ENCODE measurements around the gene ZIM2.

Gene ZIM2

DNA sequence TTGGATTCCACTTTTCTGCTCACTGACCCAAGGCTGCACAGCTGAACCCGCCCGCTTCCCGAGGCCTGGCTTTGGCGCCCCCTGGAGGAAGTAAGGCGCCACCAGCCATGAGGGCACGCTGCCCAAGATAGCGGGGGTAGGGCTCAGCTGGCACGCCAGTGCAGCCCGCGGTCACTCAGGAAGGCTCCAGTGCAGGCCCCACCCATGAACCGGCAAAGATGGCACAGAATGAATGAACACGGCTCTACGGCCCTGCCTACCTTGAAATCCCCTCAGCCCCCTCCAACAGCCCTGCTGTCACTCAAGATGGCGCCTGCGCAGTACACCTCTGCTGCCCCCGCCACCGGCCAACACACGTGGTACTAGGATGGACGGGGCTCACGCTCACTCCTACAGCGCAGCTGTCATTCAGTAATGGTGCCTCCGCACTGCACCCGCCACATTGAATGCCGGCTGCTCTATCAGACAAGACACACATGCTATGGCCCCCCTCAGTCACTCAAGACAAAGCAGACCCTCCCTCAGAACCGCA, 3.0 kb downstream of the ZIM2 start:
- H3K27ac Mint-ChIP-seq = no peak overlapping the region
- TF ChIP-seq, protein P1, sequence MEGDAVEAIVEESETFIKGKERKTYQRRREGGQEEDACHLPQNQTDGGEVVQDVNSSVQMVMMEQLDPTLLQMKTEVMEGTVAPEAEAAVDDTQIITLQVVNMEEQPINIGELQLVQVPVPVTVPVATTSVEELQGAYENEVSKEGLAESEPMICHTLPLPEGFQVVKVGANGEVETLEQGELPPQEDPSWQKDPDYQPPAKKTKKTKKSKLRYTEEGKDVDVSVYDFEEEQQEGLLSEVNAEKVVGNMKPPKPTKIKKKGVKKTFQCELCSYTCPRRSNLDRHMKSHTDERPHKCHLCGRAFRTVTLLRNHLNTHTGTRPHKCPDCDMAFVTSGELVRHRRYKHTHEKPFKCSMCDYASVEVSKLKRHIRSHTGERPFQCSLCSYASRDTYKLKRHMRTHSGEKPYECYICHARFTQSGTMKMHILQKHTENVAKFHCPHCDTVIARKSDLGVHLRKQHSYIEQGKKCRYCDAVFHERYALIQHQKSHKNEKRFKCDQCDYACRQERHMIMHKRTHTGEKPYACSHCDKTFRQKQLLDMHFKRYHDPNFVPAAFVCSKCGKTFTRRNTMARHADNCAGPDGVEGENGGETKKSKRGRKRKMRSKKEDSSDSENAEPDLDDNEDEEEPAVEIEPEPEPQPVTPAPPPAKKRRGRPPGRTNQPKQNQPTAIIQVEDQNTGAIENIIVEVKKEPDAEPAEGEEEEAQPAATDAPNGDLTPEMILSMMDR (IDR thresholded peaks at IDR 0.05; ENCODE audit: unreplicated experiment in 3 of 3) = no peak
- H3K4me3 Mint-ChIP-seq = no peak overlapping the region
- H3K36me3 Mint-ChIP-seq (ENCODE audit: low read depth) = peaks cover 7% of the 10 kb centered on the region
- peaks cover 5% of the 10 kb centered on the region for H3K4me1 Mint-ChIP-seq
- H3K9me3 Mint-ChIP-seq = peaks cover 56% of the 10 kb centered on the region
- no peaks in the 10 kb centered on the region for H3K27me3 Mint-ChIP-seq (ENCODE audit: low read depth)

DNA sequence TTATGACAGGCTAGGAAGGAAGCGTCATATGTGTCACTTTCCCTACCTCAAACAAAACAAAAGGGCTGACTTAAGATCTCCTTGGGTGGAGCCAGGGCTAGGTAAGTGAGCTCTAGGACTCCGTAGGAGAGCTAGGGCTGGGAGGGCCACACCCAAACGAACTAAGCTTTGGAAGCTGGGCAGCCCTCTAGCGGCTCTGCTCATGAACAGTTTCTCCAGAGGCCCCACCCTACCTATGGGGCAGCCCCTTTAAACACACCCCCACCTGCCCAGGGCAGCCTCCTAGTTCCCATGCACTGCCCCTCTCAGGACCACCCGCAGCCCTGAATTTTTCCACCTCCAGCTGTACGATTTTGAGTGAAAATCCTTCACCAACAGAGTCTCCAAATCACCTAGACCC, 3.5 kb downstream of the ZIM2 start:
- TF ChIP-seq, protein P1 (IDR thresholded peaks at IDR 0.05; ENCODE audit: unreplicated experiment in 3 of 3) = no peak
- H3K27me3 Mint-ChIP-seq (ENCODE audit: low read depth) = no peaks in the 10 kb centered on the region
- no peak overlapping the region for H3K27ac Mint-ChIP-seq
- H3K4me3 Mint-ChIP-seq = no peak overlapping the region
- H3K9me3 Mint-ChIP-seq = peaks cover 61% of the 10 kb centered on the region
- peaks cover 7% of the 10 kb centered on the region for H3K36me3 Mint-ChIP-seq (ENCODE audit: low read depth)
- peaks cover 5% of the 10 kb centered on the region for H3K4me1 Mint-ChIP-seq

DNA sequence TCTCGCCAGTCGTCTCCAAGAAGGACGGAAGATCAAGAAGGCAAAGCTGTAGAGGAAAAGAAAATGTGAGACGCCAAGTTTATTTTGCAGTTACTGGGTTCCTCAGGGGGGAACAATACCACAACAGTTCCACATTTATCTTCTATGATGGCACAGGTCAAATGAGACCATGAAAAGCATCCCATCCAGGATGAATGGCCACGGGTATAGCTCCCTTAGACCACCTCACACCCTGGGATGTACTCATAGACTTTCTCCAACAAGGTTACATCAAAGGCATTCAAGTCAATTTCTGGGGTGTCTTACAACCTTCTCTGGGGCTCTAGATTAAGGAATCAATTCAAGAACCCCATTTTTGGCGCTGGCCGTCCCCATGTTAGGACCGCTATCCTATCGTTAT, 4.5 kb downstream of the ZIM2 start:
- H3K27me3 Mint-ChIP-seq (ENCODE audit: low read depth) = no peaks in the 10 kb centered on the region

DNA sequence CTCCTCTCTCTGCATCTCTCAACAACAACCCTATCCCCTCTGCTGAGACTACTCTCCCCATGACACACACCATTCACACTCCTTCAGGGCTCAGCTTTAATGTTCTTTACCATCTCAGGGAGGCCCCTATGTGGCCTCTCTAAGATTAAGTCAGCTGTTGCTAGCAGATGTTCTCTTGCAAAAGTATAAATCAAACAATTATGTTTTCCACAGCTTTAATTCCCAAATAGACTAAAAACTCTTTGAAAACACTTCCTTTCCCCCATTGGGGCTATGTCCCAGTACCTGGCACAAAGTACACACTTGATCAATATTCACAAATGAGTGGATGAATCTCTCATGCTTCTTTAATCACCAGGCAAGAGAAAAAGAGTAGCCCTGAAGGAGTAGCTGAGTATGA, 5.1 kb downstream of the ZIM2 start:
- peaks cover 5% of the 10 kb centered on the region for H3K4me1 Mint-ChIP-seq
- no peak overlapping the region for H3K27ac Mint-ChIP-seq
- TF ChIP-seq, protein P1 (IDR thresholded peaks at IDR 0.05; ENCODE audit: unreplicated experiment in 3 of 3) = no peak

More for the DNA sequence above, 4.5 kb downstream of the ZIM2 start:
- no peak overlapping the region for H3K4me3 Mint-ChIP-seq
- H3K36me3 Mint-ChIP-seq (ENCODE audit: low read depth) = peaks cover 7% of the 10 kb centered on the region
- H3K4me1 Mint-ChIP-seq = peaks cover 5% of the 10 kb centered on the region
- no peak overlapping the region for H3K27ac Mint-ChIP-seq
- H3K9me3 Mint-ChIP-seq = peaks cover 58% of the 10 kb centered on the region
- TF ChIP-seq, protein P1 (IDR thresholded peaks at IDR 0.05; ENCODE audit: unreplicated experiment in 3 of 3) = no peak

DNA sequence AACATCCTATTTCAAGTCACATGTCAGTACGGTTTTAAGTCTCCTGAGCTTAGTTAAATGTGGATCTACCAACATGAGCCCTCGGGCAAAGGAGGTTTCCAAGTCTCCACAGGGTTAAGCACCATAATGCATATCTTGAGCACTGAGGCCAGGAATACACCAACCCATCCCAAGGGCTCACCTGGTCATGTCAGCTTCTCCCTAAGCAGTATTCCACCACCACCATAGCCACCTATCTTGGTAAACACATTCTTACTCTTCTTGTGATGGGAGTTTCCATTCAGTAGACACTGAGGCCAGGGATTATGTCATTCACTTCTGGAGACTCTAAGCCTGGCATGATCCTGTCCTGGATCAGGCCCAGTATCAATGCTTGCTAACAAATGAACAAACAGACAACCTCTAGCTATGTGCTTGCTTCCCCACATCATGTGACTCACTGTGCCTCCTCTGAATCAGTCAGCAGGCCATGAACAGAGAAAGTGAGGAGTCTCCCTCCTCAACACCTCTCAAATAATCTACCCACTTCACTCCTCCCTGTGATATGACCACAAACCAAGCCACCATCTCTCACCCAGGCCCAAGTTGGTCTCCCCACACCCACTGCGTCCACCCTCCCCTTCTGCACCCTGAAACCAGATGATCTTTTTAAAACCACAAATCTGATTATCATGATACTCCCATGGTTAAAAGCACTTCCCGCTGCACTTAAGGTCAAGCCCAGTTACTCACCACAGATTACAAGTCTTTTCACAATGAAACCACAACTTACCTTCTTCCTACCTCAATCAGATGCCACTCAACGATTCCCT, 5.8 kb downstream of the ZIM2 start:
- Mint-ChIP-seq H3K27me3 (ENCODE audit: low read depth) (no peaks in the 10 kb centered on the region), H3K9me3 (peaks cover 58% of the 10 kb centered on the region), H3K4me3 (no peak overlapping the region), H3K36me3 (ENCODE audit: low read depth) (peaks cover 7% of the 10 kb centered on the region), H3K27ac (no peak overlapping the region), H3K4me1 (peaks cover 5% of the 10 kb centered on the region)
- TF ChIP-seq, protein P1 (IDR thresholded peaks at IDR 0.05; ENCODE audit: unreplicated experiment in 3 of 3) = no peak

More for the DNA sequence above, 5.1 kb downstream of the ZIM2 start:
- H3K4me3 Mint-ChIP-seq = no peak overlapping the region
- H3K36me3 Mint-ChIP-seq (ENCODE audit: low read depth) = peaks cover 7% of the 10 kb centered on the region
- H3K27me3 Mint-ChIP-seq (ENCODE audit: low read depth) = no peaks in the 10 kb centered on the region
- H3K9me3 Mint-ChIP-seq = peaks cover 53% of the 10 kb centered on the region

Data from nephron (organoid).